ENCODE data around the gene ARHGEF10L.
A peak's percentile ranks its signal among the peaks of the same experiment; 100 is the strongest.

The ARHGEF10L gene

GRCh38 chr1:17533201-17533600 lies 6.3 kb upstream of the ARHGEF10L start:
- TF ChIP-seq PAX5 (IDR thresholded peaks at IDR 0.05; ENCODE audit: insufficient read depth, low read length, severe bottlenecking) (no peak), SPI1 (IDR thresholded peaks at IDR 0.05; ENCODE audit: low read depth, low read length) (no peak), POU2F2 (IDR thresholded peaks at IDR 0.05; ENCODE audit: low read depth, low read length) (no peak), TAF1 (IDR thresholded peaks at IDR 0.05; ENCODE audit: low read depth, low read length) (no peak), POLR2AphosphoS5 (IDR thresholded peaks at IDR 0.05; ENCODE audit: low read depth, low read length) (no peak), POLR2A (IDR thresholded peaks at IDR 0.05; ENCODE audit: low read depth, low read length) (no peak)
- FAIRE-seq, result no peak
- no peak for DNase-seq (ENCODE audit: insufficient read length, low spot score)

- no peak for TF ChIP-seq POU2F2 (IDR thresholded peaks at IDR 0.05; ENCODE audit: low read depth, low read length)
- no peak for TF ChIP-seq PAX5 (IDR thresholded peaks at IDR 0.05; ENCODE audit: insufficient read depth, low read length, severe bottlenecking)
- no peak for TF ChIP-seq POLR2AphosphoS5 (IDR thresholded peaks at IDR 0.05; ENCODE audit: low read depth, low read length)
- no peak for TF ChIP-seq TAF1 (IDR thresholded peaks at IDR 0.05; ENCODE audit: low read depth, low read length)
- no peak for TF ChIP-seq POLR2A (IDR thresholded peaks at IDR 0.05; ENCODE audit: low read depth, low read length)
- TF ChIP-seq SPI1 (IDR thresholded peaks at IDR 0.05; ENCODE audit: low read depth, low read length), result no peak
- no peak for DNase-seq (ENCODE audit: insufficient read length, low spot score)
- peak; percentile 67 for FAIRE-seq
Measured at GRCh38 chr1:17535300-17535936, 4.1 kb upstream of the ARHGEF10L start.

DNA sequence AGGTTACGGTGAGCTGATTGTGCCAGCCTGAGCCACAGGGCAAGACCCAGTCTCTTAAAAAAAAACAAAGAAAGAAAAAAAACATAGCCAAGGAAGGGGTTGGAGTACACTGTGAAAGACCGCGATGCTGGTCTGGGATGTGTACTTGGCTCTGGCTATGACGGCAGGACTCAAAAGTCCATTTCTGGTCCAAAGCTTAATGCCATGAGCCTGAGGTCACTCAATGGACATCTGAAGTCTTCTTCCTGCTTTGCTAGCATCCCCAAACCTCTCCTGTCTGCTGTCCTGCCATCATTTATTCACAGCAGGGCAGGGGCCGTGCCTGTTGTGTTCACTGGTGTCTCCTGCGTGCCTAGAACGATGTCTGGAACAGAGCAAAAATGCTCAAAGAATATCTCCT lies 1.5 kb upstream of the ARHGEF10L start:
- DNase-seq (ENCODE audit: insufficient read length, low spot score) (no peak), FAIRE-seq (no peak)
- TF ChIP-seq POU2F2 (IDR thresholded peaks at IDR 0.05; ENCODE audit: low read depth, low read length), result no peak
- no peak for TF ChIP-seq SPI1 (IDR thresholded peaks at IDR 0.05; ENCODE audit: low read depth, low read length)
- TF ChIP-seq POLR2AphosphoS5 (IDR thresholded peaks at IDR 0.05; ENCODE audit: low read depth, low read length), result no peak
- TF ChIP-seq POLR2A (IDR thresholded peaks at IDR 0.05; ENCODE audit: low read depth, low read length), result no peak
- no peak for TF ChIP-seq TAF1 (IDR thresholded peaks at IDR 0.05; ENCODE audit: low read depth, low read length)
- no peak for TF ChIP-seq PAX5 (IDR thresholded peaks at IDR 0.05; ENCODE audit: insufficient read depth, low read length, severe bottlenecking)

GRCh38 chr1:17538428-17539117 lies 925 bp upstream of the ARHGEF10L start:
- no peak for TF ChIP-seq POLR2AphosphoS5 (IDR thresholded peaks at IDR 0.05; ENCODE audit: low read depth, low read length)
- no peak for TF ChIP-seq POU2F2 (IDR thresholded peaks at IDR 0.05; ENCODE audit: low read depth, low read length)
- no peak for TF ChIP-seq POLR2A (IDR thresholded peaks at IDR 0.05; ENCODE audit: low read depth, low read length)
- no peak for TF ChIP-seq PAX5 (IDR thresholded peaks at IDR 0.05; ENCODE audit: insufficient read depth, low read length, severe bottlenecking)
- no peak for TF ChIP-seq TAF1 (IDR thresholded peaks at IDR 0.05; ENCODE audit: low read depth, low read length)
- TF ChIP-seq SPI1 (IDR thresholded peaks at IDR 0.05; ENCODE audit: low read depth, low read length), result no peak
- DNase-seq (ENCODE audit: insufficient read length, low spot score), result no peak
- peak; percentile 77 for FAIRE-seq

- no peak for FAIRE-seq
- no peak for DNase-seq (ENCODE audit: insufficient read length, low spot score)
- TF ChIP-seq POLR2A (IDR thresholded peaks at IDR 0.05; ENCODE audit: low read depth, low read length) (no peak), POLR2AphosphoS5 (IDR thresholded peaks at IDR 0.05; ENCODE audit: low read depth, low read length) (no peak), PAX5 (IDR thresholded peaks at IDR 0.05; ENCODE audit: insufficient read depth, low read length, severe bottlenecking) (no peak), TAF1 (IDR thresholded peaks at IDR 0.05; ENCODE audit: low read depth, low read length) (no peak), SPI1 (IDR thresholded peaks at IDR 0.05; ENCODE audit: low read depth, low read length) (no peak), POU2F2 (IDR thresholded peaks at IDR 0.05; ENCODE audit: low read depth, low read length) (no peak)
Measured at GRCh38 chr1:17539118-17539476, 401 bp upstream of the ARHGEF10L start.

DNA sequence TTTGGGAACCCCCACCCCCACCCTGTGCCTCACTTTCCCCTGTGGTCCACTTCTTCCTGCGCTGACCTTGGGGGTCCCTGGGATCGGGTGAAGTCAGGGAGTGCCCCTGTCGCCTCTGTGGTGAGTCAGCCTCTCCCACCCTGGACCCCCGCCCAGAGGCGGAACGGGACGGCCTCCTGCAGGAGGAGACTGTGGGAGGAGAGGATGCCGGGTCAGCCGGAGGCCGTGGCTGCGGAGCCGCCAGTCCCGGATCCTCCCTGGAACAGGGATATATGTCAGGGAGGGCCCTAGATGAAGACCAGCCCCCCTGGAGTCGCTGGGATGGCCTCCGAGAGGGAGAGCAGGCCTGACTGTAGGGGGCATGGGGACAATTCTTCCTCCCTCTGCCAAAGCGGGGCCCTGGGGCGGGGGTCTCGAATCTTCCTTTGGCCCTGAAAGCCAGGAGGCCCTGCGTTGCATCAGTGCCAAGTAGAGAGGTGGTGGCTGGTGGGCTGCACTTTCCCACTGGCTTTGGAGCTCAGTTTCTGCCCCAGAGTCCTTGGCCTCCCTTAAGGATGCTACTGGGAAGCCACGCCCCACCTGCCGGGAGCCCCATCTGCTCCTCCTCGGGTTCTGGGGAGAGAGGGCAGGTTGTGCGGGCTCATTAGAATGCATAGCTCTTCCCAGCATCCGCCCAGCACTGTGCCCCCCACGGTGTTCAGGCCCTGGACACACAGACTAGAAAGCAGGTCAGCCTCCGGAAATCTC lies 930 bp downstream of the ARHGEF10L start:
- FAIRE-seq (no peak), DNase-seq (ENCODE audit: insufficient read length, low spot score) (no peak)
- TF ChIP-seq POLR2A (IDR thresholded peaks at IDR 0.05; ENCODE audit: low read depth, low read length), result no peak
- no peak for TF ChIP-seq POU2F2 (IDR thresholded peaks at IDR 0.05; ENCODE audit: low read depth, low read length)
- TF ChIP-seq TAF1 (IDR thresholded peaks at IDR 0.05; ENCODE audit: low read depth, low read length), result no peak
- no peak for TF ChIP-seq POLR2AphosphoS5 (IDR thresholded peaks at IDR 0.05; ENCODE audit: low read depth, low read length)
- TF ChIP-seq SPI1 (IDR thresholded peaks at IDR 0.05; ENCODE audit: low read depth, low read length), result no peak
- TF ChIP-seq PAX5 (IDR thresholded peaks at IDR 0.05; ENCODE audit: insufficient read depth, low read length, severe bottlenecking), result no peak

DNA sequence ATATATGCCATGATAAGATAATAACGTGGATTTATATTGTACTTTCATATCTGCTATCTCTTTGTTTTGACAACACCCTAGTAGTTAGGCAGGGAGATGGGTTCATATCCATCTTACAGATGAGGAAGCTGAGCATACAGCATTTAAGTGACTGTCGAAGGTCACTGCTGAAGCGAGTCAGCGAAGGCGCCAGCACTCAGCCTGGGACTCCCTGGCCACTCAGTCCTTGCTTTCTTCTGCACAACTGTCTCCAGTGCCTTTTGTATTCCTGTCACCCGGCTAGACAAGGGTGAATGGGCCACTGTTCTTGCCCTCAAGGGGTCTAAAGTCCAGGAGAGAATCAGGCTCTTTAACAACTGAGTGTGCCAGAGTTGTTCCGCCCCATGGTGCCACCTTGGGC lies 3.1 kb downstream of the ARHGEF10L start:
- no peak for TF ChIP-seq POU2F2 (IDR thresholded peaks at IDR 0.05; ENCODE audit: low read depth, low read length)
- TF ChIP-seq TAF1 (IDR thresholded peaks at IDR 0.05; ENCODE audit: low read depth, low read length), result no peak
- TF ChIP-seq PAX5 (IDR thresholded peaks at IDR 0.05; ENCODE audit: insufficient read depth, low read length, severe bottlenecking), result no peak
- no peak for TF ChIP-seq SPI1 (IDR thresholded peaks at IDR 0.05; ENCODE audit: low read depth, low read length)
- TF ChIP-seq POLR2AphosphoS5 (IDR thresholded peaks at IDR 0.05; ENCODE audit: low read depth, low read length), result no peak
- no peak for TF ChIP-seq POLR2A (IDR thresholded peaks at IDR 0.05; ENCODE audit: low read depth, low read length)
- FAIRE-seq (no peak), DNase-seq (ENCODE audit: insufficient read length, low spot score) (no peak)

GRCh38 chr1:17544776-17545350 lies 5.4 kb downstream of the ARHGEF10L start:
- FAIRE-seq, result no peak
- no peak for TF ChIP-seq TAF1 (IDR thresholded peaks at IDR 0.05; ENCODE audit: low read depth, low read length)
- no peak for TF ChIP-seq POLR2AphosphoS5 (IDR thresholded peaks at IDR 0.05; ENCODE audit: low read depth, low read length)
- no peak for TF ChIP-seq POU2F2 (IDR thresholded peaks at IDR 0.05; ENCODE audit: low read depth, low read length)
- TF ChIP-seq POLR2A (IDR thresholded peaks at IDR 0.05; ENCODE audit: low read depth, low read length), result no peak
- no peak for TF ChIP-seq PAX5 (IDR thresholded peaks at IDR 0.05; ENCODE audit: insufficient read depth, low read length, severe bottlenecking)
- no peak for TF ChIP-seq SPI1 (IDR thresholded peaks at IDR 0.05; ENCODE audit: low read depth, low read length)
- no peak for DNase-seq (ENCODE audit: insufficient read length, low spot score)

DNA sequence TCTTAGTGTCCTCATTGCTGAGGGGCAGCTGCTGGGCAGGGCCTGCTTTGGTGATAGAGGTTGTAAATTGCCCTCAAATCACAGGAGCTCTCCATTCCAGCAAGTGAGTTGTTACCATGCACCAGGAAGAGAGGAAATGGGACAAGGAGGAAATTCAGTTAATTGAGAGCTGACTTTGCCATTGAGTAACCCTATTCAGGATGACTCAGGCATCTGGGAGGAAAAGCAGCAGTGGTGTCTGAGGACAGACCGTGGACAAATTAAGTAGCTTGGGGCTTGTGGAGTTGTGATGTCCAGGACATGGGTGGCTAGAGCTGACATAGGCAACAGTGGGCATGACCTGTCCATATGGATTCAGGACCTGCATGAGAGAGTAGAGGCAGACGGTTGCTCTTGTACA lies 5.9 kb downstream of the ARHGEF10L start:
- FAIRE-seq, result no peak

More for the DNA sequence above, 5.9 kb downstream of the ARHGEF10L start:
- DNase-seq (ENCODE audit: insufficient read length, low spot score), result no peak
- TF ChIP-seq POLR2A (IDR thresholded peaks at IDR 0.05; ENCODE audit: low read depth, low read length), result no peak
- no peak for TF ChIP-seq SPI1 (IDR thresholded peaks at IDR 0.05; ENCODE audit: low read depth, low read length)
- TF ChIP-seq POU2F2 (IDR thresholded peaks at IDR 0.05; ENCODE audit: low read depth, low read length), result no peak
- no peak for TF ChIP-seq TAF1 (IDR thresholded peaks at IDR 0.05; ENCODE audit: low read depth, low read length)
- TF ChIP-seq PAX5 (IDR thresholded peaks at IDR 0.05; ENCODE audit: insufficient read depth, low read length, severe bottlenecking), result no peak
- no peak for TF ChIP-seq POLR2AphosphoS5 (IDR thresholded peaks at IDR 0.05; ENCODE audit: low read depth, low read length)
